ENCODE data around the gene PCDHGA9.
"Not testable (repeated sequence)": the region's sequence is repeated elsewhere in the genome, so short reads cannot be mapped to it uniquely, and the experiment has no call there.

PCDHGA9 gene

DNA sequence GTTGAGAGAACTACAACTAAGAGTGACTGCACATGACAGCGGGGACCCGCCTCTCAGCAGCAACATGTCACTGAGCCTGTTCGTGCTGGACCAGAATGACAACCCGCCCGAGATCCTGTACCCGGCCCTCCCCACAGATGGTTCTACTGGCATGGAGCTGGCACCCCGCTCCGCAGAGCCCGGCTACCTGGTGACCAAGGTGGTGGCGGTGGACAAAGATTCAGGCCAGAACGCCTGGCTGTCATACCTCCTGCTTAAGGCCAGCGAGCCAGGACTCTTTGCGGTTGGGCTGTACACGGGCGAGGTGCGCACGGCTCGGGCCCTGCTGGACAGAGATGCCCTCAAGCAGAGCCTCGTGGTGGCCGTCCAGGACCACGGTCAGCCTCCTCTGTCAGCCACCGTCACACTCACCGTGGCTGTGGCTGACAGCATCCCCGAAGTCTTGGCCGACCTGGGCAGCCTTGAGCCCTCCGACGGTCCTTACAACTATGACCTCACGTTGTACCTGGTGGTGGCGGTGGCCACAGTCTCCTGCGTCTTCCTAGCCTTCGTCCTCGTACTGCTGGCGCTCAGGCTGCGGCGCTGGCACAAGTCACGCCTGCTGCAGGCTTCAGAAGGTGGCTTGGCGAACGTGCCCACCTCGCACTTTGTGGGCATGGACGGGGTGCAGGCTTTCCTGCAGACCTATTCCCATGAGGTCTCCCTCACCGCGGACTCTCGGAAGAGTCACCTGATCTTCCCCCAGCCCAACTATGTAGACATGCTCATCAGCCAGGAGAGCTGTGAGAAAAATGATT, 17.9 kb upstream of the PCDHGA9 start:
- no peak for ATAC-seq

DNA sequence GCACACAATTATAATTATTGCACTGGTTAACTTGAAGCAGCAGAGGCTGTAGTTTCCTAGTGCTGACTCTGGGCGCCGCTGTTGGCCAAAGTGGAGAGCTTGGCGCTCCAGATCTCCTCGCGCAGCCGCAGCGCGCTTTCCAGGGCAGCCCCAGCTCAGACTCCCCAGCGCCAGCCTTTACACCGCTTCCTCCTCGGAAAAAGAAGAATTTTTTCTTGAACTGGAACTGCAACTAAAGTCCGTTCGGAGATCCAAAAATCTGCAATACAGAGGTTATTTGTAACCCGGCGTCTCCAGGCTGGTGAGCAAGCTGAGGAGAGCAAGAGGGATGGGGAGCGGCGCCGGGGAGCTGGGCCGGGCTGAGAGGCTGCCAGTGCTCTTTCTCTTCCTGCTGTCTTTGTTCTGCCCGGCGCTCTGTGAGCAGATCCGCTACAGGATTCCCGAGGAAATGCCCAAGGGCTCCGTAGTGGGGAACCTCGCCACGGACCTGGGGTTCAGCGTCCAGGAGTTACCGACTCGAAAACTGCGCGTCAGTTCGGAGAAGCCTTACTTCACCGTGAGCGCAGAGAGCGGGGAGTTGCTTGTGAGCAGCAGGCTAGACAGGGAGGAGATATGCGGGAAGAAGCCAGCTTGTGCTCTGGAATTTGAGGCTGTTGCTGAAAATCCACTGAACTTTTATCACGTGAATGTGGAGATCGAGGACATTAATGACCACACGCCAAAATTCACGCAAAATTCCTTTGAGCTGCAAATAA, 14.8 kb upstream of the PCDHGA9 start, which contains the start of gene PCDHGB4:
Gene PCDHGB4, plus strand, starts transcription at position 142 of the 755 bp plus-strand sequence. Its CDS starts 187 bp downstream, at position 329.
- ATAC-seq = not testable (repeated sequence)

DNA sequence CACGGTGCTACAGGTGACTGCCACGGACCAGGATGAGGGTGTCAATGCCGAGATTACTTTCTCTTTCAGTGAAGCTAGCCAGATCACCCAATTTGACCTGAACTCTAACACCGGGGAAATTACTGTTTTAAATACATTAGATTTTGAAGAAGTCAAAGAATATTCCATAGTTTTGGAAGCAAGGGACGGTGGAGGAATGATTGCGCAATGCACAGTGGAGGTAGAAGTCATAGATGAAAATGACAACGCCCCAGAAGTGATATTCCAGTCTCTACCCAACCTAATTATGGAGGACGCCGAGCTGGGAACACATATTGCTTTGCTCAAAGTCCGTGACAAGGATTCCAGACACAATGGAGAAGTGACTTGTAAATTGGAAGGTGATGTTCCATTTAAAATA, 13.9 kb upstream of the PCDHGA9 start:
- no peak for ATAC-seq

DNA sequence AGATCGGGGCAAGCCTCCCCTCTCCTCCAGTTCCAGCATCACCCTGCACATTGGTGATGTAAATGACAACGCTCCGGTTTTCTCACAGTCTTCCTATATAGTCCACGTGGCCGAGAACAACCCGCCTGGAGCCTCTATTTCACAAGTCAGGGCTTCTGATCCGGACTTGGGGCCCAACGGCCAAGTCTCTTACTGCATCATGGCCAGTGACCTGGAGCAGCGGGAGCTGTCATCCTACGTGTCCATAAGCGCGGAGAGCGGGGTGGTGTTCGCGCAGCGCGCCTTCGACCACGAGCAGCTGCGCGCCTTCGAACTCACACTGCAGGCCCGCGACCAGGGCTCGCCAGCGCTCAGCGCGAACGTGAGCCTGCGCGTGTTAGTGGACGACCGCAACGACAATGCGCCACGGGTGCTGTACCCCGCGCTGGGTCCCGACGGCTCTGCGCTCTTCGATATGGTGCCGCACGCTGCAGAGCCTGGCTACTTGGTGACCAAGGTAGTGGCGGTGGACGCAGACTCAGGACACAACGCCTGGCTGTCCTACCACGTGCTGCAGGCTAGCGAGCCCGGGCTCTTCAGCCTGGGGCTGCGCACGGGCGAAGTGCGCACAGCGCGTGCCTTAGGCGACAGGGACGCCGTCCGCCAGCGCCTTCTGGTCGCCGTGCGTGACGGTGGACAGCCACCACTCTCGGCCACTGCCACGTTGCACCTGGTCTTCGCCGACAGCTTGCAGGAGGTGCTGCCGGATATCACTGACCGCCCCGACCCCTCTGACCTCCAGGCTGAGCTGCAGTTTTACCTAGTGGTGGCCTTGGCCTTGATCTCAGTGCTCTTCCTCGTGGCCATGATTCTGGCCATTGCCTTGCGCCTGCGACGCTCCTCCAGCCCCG, 13.2 kb upstream of the PCDHGA9 start:
- no peak for ATAC-seq

DNA sequence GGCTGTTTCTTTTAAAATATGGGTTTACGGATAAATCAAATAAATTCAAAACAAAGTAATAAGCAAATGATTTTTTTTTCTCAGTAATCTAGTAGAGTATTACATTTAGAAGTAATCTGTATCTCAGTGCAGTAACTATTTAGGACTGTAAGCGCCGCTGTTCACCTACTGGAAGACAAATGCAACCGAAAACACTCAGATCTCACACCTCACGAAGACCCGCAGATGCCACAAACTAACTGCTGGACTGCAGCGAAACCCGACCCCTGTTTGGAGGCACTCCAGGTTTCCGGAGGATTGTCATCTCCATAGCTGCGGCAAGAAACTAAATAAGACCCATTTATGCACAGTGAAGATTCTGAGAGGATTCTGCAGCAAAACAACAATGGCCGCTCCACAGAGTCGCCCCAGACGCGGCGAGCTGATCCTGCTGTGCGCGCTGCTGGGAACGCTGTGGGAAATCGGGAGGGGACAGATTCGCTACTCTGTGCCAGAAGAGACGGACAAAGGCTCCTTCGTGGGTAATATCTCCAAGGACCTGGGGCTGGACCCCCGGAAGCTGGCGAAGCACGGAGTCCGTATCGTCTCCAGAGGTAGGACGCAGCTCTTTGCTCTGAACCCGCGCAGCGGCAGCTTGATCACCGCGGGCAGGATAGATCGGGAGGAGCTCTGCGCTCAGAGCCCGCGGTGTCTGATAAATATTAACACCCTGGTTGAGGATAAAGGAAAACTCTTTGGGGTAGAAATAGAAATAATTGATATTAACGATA, 10.0 kb upstream of the PCDHGA9 start, which contains the start of gene PCDHGA8:
Gene PCDHGA8, plus strand, starts transcription at position 205 of the 770 bp plus-strand sequence. Its CDS starts 181 bp downstream, at position 386.
- ATAC-seq = no peak

DNA sequence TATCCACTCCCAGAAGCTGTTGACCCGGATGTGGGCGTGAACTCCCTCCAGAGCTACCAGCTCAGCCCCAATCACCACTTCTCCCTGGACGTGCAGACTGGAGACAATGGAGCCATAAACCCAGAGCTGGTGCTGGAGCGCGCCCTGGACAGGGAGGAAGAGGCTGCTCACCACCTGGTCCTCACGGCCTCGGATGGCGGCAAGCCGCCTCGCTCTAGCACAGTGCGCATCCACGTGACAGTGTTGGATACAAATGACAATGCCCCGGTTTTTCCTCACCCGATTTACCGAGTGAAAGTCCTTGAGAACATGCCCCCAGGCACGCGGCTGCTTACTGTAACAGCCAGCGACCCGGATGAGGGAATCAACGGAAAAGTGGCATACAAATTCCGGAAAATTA, 9.3 kb upstream of the PCDHGA9 start:
- ATAC-seq = no peak

DNA sequence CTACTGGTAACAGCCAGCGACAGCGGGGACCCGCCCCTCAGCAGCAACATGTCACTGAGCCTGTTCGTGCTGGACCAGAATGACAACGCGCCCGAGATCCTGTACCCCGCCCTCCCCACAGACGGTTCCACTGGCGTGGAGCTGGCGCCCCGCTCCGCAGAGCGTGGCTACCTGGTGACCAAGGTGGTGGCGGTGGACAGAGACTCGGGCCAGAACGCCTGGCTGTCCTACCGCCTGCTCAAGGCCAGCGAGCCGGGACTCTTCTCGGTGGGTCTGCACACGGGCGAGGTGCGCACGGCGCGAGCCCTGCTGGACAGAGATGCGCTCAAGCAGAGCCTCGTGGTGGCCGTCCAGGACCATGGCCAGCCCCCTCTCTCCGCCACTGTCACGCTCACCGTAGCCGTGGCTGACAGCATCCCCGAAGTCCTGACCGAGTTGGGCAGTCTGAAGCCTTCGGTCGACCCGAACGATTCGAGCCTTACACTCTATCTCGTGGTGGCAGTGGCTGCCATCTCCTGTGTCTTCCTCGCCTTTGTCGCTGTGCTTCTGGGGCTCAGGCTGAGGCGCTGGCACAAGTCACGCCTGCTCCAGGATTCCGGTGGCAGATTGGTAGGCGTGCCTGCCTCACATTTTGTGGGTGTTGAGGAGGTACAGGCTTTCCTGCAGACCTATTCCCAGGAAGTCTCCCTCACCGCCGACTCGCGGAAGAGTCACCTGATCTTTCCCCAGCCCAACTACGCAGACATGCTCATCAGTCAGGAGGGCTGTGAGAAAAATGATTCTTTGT, 8.0 kb upstream of the PCDHGA9 start:
- not testable (repeated sequence) for ATAC-seq

DNA sequence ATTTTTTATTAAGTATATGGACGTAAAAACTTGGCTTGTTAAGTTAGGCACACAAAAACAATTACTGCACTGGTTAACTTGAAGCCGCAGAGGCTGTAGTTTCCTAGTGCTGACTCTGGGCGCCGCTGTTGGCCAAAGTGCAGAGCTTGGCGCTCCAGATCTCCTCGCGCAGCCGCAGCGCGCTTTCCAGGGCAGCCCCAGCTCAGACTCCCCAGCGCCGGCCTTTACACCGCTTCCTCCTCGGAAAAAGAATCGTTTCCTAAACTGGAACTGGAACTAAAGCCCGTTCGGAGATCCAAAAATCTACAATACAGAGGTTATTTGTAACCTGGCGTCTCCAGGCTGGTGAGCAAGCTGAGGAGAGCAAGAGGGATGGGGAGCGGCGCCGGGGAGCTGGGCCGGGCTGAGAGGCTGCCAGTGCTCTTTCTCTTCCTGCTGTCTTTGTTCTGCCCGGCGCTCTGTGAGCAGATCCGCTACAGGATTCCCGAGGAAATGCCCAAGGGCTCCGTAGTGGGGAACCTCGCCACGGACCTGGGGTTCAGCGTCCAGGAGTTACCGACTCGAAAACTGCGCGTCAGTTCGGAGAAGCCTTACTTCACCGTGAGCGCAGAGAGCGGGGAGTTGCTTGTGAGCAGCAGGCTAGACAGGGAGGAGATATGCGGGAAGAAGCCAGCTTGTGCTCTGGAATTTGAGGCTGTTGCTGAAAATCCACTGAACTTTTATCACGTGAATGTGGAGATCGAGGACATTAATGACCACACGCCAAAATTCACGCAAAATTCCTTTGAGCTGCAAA, 4.6 kb upstream of the PCDHGA9 start, which contains the start of gene PCDHGB5:
Gene PCDHGB5, plus strand, starts transcription at position 192 of the 796 bp plus-strand sequence. Its CDS starts 181 bp downstream, at position 373.
- peak; percentile 60 to 69 for ATAC-seq

DNA sequence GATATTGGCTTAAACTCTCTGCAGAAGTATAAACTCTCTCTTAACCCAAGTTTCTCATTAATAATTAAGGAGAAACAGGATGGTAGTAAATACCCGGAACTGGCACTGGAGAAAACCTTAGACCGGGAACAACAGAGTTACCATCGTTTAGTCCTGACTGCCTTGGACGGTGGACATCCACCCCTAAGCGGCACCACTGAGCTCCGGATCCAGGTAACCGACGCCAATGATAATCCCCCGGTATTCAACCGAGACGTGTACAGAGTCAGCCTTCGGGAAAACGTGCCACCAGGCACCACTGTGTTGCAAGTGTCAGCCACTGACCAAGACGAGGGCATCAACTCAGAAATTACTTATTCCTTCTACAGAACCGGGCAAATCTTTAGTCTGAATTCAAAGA, 4.0 kb upstream of the PCDHGA9 start:
- ATAC-seq = no peak

DNA sequence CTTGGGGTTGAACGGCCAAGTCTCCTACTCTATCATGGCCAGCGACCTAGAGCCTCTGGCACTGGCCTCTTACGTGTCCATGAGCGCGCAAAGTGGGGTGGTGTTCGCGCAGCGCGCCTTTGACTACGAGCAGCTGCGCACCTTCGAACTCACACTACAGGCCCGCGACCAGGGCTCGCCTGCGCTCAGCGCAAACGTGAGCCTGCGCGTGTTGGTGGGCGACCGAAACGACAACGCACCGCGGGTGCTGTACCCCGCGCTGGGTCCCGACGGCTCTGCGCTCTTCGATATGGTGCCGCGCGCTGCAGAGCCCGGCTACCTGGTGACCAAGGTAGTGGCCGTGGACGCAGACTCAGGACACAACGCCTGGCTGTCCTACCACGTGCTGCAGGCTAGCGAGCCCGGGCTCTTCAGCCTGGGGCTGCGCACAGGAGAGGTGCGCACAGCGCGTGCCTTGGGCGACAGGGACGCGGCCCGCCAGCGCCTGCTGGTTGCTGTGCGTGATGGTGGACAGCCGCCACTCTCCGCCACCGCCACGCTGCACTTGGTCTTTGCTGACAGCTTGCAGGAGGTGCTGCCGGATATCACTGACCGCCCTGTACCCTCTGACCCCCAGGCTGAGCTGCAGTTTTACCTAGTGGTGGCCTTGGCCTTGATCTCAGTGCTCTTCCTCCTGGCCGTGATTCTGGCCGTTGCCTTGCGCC, 2.9 kb upstream of the PCDHGA9 start:
- ATAC-seq = no peak

DNA sequence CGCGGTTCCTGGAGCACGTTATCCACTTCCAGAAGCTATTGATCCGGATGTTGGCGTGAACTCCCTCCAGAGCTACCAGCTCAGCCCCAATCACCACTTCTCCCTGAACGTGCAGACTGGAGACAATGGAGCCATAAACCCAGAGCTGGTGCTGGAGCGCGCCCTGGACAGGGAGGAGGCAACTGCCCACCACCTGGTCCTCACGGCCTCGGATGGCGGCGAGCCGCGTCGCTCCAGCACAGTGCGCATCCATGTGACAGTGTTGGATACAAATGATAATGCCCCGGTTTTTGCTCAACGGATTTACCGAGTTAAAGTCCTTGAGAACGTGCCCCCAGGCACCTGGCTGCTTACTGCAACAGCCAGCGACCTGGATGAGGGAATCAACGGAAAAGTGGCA, 809 bp downstream of the PCDHGA9 start:
- ATAC-seq = no peak

DNA sequence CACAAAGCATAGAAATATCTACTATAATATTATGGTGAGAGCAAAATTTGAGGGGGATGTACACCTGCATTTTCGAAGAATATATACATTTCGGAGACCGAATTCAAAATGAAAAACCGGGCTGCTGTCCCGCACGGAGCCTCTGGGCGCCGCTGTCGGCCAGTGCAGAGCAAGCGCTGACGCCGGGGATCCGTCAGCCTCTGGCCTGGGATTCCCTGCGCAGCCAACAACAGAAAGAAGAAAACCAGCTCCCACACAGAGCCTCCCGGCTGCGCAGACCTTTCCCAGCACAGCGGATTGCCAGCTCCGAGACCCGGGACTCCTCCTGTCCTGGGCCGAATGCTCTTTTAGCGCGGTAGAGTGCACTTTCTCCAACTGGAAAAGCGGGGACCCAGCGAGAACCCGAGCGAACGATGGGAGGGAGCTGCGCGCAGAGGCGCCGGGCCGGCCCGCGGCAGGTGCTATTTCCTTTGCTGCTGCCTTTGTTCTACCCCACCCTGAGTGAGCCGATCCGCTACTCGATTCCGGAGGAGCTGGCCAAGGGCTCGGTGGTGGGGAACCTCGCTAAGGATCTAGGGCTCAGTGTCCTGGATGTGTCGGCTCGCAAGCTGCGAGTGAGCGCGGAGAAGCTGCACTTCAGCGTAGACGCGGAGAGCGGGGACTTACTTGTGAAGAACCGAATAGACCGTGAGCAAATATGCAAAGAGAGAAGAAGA, 5.4 kb downstream of the PCDHGA9 start, which contains the start of gene PCDHGB6:
Gene PCDHGB6, plus strand, starts transcription at position 232 of the 716 bp plus-strand sequence. Its CDS starts 182 bp downstream, at position 414.
- ATAC-seq = peak in 1 of 2 donors; percentile 36

DNA sequence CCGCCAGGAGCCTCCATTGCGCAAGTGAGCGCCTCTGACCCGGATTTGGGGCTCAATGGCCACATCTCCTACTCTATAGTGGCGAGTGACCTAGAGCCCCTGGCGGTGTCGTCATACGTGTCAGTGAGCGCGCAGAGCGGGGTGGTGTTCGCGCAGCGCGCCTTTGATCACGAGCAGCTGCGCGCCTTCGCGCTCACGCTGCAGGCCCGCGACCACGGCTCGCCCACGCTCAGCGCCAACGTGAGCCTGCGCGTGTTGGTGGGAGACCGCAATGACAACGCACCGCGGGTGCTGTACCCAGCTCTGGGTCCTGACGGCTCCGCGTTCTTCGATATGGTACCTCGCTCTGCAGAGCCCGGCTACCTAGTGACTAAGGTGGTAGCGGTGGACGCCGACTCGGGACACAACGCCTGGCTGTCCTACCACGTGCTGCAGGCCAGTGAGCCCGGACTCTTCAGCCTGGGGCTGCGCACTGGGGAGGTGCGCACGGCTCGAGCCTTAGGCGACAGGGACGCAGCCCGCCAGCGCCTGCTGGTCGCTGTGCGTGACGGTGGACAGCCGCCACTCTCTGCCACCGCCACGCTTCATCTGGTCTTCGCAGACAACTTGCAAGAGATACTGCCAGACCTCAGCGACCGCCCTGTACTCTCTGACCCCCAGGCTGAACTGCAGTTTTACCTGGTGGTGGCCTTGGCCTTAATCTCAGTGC, 7.2 kb downstream of the PCDHGA9 start:
- no peak for ATAC-seq

DNA sequence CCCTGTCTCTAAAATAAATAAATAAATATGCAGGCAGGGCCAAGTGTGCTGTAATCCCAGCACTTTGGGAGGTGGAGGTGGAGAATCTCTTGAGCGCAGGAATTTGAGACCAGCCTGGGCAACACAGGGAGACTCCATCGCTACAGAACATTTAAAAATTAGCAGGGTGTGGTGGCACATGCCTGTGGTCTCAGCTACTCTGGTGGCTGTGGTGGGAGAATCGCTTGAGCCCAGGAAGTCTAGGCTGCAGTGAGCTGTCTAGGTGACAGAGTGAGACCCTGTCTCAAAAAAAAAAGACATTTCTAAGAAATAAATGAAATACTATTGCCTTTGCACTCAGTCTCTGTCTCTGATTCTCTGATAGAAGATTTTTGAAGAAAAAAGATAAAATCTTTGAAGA, 9.0 kb downstream of the PCDHGA9 start:
- ATAC-seq = no peak

DNA sequence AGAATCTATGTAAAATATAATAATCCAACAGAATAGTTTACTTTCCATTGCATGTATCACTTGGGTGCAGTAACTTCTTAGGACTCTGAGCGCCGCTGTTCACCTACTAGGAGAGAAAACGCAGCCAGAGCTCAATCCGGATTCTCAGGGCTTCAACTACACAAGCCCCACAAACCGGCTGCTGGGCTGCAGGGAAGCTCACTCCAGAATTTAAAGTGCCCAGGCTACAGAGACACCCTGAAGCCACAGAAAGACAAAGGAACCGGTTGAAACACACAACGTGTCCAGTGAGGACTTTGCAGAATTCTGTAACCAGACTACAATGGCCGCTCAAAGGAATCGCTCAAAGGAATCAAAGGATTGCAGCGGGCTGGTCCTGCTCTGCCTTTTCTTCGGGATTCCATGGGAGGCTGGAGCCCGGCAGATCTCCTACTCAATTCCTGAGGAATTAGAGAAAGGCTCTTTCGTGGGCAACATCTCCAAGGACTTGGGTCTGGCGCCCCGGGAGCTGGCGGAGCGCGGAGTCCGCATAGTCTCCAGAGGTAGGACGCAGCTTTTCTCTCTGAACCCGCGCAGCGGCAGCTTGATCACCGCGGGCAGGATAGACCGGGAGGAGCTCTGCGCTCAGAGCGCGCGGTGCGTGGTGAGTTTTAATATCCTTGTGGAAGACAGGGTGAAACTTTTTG, 10.4 kb downstream of the PCDHGA9 start, which contains the start of gene PCDHGA10:
Gene PCDHGA10, plus strand, starts transcription at position 134 of the 686 bp plus-strand sequence. Its CDS starts 189 bp downstream, at position 323.
- ATAC-seq = peak; percentile 71 to 75

DNA sequence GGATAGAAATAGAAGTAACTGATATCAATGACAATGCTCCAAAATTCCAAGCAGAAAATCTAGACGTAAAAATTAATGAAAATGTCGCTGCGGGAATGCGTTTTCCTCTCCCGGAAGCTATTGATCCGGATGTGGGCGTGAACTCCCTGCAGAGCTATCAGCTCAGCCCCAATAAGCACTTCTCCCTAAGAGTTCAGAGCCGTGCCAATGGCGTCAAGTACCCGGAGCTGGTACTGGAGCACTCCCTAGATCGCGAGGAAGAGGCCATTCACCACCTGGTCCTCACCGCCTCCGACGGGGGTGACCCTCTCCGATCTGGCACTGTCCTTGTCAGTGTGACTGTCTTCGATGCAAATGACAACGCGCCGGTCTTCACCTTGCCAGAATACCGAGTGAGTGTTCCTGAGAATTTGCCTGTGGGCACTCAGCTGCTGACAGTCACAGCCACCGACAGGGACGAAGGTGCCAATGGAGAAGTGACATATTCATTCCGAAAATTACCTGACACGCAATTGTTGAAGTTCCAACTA, 11.0 kb downstream of the PCDHGA9 start:
- no peak for ATAC-seq
